Vagina (tissue), 2 donors: ENCODE results near the gene CTCFL.

Experiments
- POLR2A ChIP-seq, 2 donors: fragments of 450-650 bp; IDR thresholded peaks; one replicate each; pipeline ENCODE4 v1.6.1; 2017; ENCODE audit warnings: antibody characterized with exemption in 2 of 2, mild to moderate bottlenecking in 2 of 2, moderate library complexity in 2 of 2
- POLR2AphosphoS5 ChIP-seq, 2 donors: sonication (generic); formaldehyde crosslinking; IDR thresholded peaks; one replicate each; pipeline ENCODE4 v1.9.0; 2017; ENCODE audit warnings: antibody characterized with exemption in 2 of 2, mild to moderate bottlenecking in 2 of 2, low read depth in 1 of 2; ENCODE audit not compliant: insufficient read depth in 1 of 2
- TF ChIP-seq, protein P1 (sequence below), 3 experiments: fragments of 450-650 bp in 2 of 3; fragments of 200-600 bp in 1 of 3; sonication (generic) in 1 of 3; IDR thresholded peaks; one replicate each; pipeline ENCODE4 v1.5.1; 2017 to 2019; ENCODE audit warnings: antibody characterized with exemption in 3 of 3, mild to moderate bottlenecking in 2 of 3, moderate library complexity in 2 of 3

DNA sequence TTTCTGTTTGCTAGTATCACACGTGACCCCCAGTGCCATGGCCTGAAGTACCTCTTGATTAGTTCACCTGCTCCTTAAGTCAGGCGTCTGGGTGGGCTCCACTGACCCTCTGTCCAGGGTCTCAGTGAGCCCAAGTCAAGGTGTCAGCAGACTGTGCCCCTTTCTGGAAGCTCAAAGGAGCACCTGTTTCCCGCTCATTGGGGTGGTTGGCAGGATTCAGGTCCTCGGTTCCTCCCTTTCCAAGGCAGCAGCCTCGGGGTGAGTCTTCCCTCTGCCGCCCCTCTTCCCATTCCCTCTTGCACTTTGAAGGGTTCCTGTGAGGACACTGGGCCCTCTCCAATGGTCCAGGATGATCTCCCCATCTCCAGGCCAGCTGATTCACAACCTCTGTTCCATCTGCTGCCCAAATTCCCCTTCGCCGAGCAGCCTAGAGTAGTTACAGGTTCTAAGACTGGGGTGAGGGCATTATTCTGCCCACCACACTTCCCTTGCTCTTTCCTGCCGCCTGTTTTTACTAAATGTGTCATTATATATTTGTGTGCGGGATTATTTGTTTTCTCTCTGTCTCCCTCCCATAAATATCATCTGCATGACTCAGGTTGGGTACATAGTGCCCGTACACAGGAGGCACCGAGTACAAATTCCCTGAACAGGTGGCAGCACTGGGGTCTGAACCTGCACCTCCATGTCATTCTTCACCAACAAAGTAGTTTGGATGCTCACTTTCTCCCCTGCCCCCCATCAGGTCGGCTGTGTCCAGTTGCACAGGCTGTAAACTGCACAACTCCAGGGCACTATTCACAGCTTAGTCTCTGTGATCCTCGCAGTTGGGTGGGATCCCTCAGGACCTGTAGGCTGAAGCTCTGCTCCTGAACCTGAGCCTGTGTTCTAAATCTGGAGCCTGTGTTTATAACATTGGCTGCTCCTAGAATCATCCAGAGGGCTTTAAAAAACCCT lies 75.3 kb downstream of the CTCFL start:
- TF ChIP-seq, protein P1, sequence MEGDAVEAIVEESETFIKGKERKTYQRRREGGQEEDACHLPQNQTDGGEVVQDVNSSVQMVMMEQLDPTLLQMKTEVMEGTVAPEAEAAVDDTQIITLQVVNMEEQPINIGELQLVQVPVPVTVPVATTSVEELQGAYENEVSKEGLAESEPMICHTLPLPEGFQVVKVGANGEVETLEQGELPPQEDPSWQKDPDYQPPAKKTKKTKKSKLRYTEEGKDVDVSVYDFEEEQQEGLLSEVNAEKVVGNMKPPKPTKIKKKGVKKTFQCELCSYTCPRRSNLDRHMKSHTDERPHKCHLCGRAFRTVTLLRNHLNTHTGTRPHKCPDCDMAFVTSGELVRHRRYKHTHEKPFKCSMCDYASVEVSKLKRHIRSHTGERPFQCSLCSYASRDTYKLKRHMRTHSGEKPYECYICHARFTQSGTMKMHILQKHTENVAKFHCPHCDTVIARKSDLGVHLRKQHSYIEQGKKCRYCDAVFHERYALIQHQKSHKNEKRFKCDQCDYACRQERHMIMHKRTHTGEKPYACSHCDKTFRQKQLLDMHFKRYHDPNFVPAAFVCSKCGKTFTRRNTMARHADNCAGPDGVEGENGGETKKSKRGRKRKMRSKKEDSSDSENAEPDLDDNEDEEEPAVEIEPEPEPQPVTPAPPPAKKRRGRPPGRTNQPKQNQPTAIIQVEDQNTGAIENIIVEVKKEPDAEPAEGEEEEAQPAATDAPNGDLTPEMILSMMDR (IDR thresholded peaks at IDR 0.05), result no peak
- TF ChIP-seq POLR2A (IDR thresholded peaks at IDR 0.05) (no peak), POLR2AphosphoS5 (IDR thresholded peaks at IDR 0.05; ENCODE audit: insufficient read depth in 1 of 2, low read depth in 1 of 2) (no peak)
